Measurements from ENCODE around the gene MTARC1. TPM values are rescaled to one million over a fixed set of nuclear protein-coding genes. Genes with fewer than 3 reads are reported as not detected.

The MTARC1 gene
- total RNA-seq, 1 experiment from 2014 or later: 1.5 TPM

DNA sequence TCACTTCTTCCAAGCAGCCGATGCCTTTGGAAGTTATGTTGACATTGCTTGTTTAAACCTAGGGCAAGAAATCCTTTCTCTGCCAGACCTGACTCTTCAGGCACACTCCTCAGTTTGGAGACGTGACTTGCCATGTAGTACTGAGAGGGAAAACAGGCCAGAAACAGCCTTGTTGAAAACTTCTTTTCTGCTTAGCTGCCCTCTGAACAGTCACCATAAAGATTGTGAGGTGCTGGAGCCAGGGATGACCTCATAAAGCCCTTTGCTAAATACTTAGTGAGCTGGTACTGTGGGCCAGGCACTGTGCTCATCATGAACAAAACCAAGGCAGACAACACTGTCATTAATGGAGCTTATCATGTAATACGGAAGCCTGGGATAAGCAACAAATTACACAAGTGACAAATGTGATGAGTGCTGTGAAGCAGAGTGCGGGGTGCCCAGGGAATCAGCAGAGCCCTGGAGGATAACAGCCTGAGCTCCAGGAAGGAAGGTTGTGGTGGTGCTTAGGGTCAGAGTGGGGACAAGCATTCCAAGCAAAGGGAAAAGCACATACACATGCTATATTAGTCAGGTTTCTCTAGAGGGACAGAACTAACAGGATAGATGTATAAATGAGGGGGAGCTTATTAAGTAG, 42.4 kb downstream of the MTARC1 start:
- intact Hi-C loops (cut with micrococcal nuclease): no loop called here
- CTCF ChIA-PET: interaction anchor here (0.6 to 2.6 kb wide), 11 partner anchors 12 to 703 kb away, joined by 3 to 14 read pairs (median 4); no protein-coding TSS in a partner anchor
- Mint-ChIP-seq H3K27me3 (ENCODE audit: insufficient read depth, unreplicated experiment) (peaks cover 4% of the 10 kb centered on the region), H3K27ac (ENCODE audit: low read depth, unreplicated experiment) (no peak overlapping the region), H3K36me3 (ENCODE audit: insufficient read depth, unreplicated experiment) (no peaks in the 10 kb centered on the region), H3K4me1 (ENCODE audit: insufficient read depth, unreplicated experiment) (peaks cover 10% of the 10 kb centered on the region), H3K4me3 (ENCODE audit: unreplicated experiment) (no peak overlapping the region), H3K9me3 (ENCODE audit: unreplicated experiment) (no peaks in the 10 kb centered on the region)
- POLR2A ChIA-PET: interaction anchor here (0.6 kb wide), 1 partner anchor 109 kb away, joined by 4 read pairs; no protein-coding TSS in a partner anchor
- TF ChIP-seq, protein P1, sequence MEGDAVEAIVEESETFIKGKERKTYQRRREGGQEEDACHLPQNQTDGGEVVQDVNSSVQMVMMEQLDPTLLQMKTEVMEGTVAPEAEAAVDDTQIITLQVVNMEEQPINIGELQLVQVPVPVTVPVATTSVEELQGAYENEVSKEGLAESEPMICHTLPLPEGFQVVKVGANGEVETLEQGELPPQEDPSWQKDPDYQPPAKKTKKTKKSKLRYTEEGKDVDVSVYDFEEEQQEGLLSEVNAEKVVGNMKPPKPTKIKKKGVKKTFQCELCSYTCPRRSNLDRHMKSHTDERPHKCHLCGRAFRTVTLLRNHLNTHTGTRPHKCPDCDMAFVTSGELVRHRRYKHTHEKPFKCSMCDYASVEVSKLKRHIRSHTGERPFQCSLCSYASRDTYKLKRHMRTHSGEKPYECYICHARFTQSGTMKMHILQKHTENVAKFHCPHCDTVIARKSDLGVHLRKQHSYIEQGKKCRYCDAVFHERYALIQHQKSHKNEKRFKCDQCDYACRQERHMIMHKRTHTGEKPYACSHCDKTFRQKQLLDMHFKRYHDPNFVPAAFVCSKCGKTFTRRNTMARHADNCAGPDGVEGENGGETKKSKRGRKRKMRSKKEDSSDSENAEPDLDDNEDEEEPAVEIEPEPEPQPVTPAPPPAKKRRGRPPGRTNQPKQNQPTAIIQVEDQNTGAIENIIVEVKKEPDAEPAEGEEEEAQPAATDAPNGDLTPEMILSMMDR (IDR thresholded peaks at IDR 0.05; ENCODE audit: unreplicated experiment): no peak
- no TSS peak for BruUV-seq (replicated peaks)
- DNase-seq (ENCODE audit: unreplicated experiment): no peak

DNA sequence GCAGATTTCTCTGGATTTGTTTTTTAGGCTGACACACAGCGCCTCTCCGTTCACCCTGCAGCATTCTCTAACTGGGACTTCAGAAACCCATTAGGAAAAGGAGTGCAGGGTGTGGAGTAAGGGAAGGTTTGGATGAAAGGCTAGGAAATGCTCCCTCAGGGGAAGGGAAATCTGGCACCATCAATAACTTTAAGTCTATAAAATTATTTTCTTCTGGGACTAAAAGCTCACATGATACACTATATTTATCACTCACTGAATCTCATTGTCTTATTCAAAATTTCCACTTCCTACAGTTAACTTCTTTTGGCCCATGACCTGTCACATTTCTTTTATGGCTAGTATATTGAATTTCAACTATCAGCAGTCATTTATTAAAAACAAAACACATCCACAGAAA, 46.7 kb downstream of the MTARC1 start:
- Mint-ChIP-seq H3K36me3 (ENCODE audit: insufficient read depth, unreplicated experiment) (no peaks in the 10 kb centered on the region), H3K27ac (ENCODE audit: low read depth, unreplicated experiment) (no peak overlapping the region), H3K4me1 (ENCODE audit: insufficient read depth, unreplicated experiment) (no peaks in the 10 kb centered on the region), H3K9me3 (ENCODE audit: unreplicated experiment) (no peaks in the 10 kb centered on the region), H3K4me3 (ENCODE audit: unreplicated experiment) (no peak overlapping the region), H3K27me3 (ENCODE audit: insufficient read depth, unreplicated experiment) (no peaks in the 10 kb centered on the region)
- intact Hi-C loops (cut with micrococcal nuclease): no loop called here
- TF ChIP-seq, protein P1 (IDR thresholded peaks at IDR 0.05; ENCODE audit: unreplicated experiment): no peak
- CTCF ChIA-PET: interaction anchor here (0.7 to 0.9 kb wide), 3 partner anchors 371 to 1058 kb away, joined by 3 to 6 read pairs (median 3); no protein-coding TSS in a partner anchor
- no TSS peak for BruUV-seq (replicated peaks)
- no peak for DNase-seq (ENCODE audit: unreplicated experiment)
- POLR2A ChIA-PET: no interaction called here

DNA sequence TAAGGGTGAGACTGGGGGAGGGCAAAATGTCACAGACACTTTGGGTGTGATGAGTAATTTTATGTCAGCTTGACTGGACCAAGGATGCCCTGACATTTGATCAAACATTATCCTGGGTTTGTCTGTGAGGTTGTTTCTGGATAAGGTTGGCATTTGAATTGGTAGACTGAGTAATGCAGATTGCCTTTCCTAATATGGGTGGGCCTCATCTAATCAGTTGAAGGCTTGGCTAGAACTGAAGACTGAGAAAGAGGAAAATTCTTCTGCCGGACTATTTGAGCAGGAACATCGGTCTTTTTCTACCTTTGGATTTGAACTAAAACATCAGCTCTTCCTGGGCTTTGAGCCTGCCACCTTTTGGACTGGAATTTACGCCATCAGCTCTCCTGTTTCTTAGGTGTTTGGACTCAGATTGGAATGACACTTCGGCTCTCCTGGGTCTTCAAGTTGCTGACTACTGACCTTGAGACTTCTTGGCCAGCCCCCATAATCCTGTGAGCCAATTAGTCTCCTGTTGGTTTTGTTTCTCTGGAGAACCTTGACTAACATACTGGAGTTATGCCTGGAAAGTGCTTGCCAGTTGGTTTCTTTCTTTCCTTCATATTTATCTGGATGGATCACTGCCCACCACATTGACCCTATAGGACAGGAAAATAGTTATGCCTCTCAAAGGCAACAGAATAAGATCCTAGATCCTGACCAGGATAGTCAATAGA, 47.6 kb downstream of the MTARC1 start:
- H3K36me3 Mint-ChIP-seq (ENCODE audit: insufficient read depth, unreplicated experiment): no peaks in the 10 kb centered on the region
- H3K27me3 Mint-ChIP-seq (ENCODE audit: insufficient read depth, unreplicated experiment): no peaks in the 10 kb centered on the region
- no peak for DNase-seq (ENCODE audit: unreplicated experiment)
- H3K9me3 Mint-ChIP-seq (ENCODE audit: unreplicated experiment): no peaks in the 10 kb centered on the region
- ChIA-PET CTCF (interaction anchor here (0.7 to 1.1 kb wide), 3 partner anchors 59 to 1057 kb away, joined by 3 to 6 read pairs (median 3); no protein-coding TSS in a partner anchor), POLR2A (no interaction called here)
- TF ChIP-seq, protein P1 (IDR thresholded peaks at IDR 0.05; ENCODE audit: unreplicated experiment): no peak
- no TSS peak for BruUV-seq (replicated peaks)
- intact Hi-C loops (cut with micrococcal nuclease): no loop called here
- H3K4me1 Mint-ChIP-seq (ENCODE audit: insufficient read depth, unreplicated experiment): no peaks in the 10 kb centered on the region
- no peak overlapping the region for H3K27ac Mint-ChIP-seq (ENCODE audit: low read depth, unreplicated experiment)
- no peak overlapping the region for H3K4me3 Mint-ChIP-seq (ENCODE audit: unreplicated experiment)

Other genes with a start within 250 kb of the MTARC1 start
- 1.6 TPM in 2 replicates for gene C1orf115, start 96.5 kb upstream of the MTARC1 start, total RNA-seq (2022)
- 3.6 and 5.2 TPM in 2 replicates for gene MTARC2, start 38.6 kb upstream of the MTARC1 start, total RNA-seq (2022)
- gene HLX, start 92.5 kb downstream of the MTARC1 start, total RNA-seq (2022): 2.1 and 2.3 TPM in 2 replicates

Data from MCF 10A (cell line).